ENCODE measurements around the gene IRF2BP2.

DNA sequence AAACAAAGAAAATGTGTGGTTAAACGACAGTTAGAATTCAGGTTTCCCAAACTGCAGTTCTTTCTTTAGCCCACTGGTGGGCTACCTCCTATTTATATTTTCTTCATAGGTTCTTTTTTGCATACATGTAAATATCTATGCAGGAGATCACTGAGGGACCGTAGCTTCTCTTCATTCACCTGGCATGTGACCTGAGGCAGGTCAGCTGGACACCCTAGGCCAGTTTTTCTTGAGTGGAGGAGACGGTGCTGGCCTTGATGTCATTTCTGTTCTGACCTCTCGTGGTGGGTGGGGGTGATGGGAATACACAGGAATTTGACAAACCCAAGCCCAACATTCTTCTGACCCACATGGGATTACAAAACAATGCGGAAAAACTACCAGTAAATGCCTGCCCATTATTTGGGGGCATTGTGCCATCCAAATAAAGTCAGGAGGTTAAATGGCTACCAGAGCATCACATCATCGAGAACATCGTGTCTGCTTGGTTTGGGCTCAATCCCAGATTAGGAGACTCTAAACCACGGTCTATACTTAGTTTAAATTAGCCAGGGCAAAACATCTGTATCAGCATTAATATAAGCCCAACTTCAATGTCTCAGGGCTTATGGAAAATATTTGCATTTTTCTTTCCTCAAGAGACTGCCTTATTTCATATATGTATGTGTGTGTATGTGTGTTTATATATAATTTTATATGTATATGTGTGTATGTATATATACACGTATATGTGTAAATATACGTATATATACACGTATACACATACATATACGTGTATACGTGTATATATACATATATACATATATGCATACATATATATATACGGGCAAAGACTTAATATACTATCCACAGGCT is 7.4 kb upstream of the IRF2BP2 start:
- TF ChIP-seq, protein P1, sequence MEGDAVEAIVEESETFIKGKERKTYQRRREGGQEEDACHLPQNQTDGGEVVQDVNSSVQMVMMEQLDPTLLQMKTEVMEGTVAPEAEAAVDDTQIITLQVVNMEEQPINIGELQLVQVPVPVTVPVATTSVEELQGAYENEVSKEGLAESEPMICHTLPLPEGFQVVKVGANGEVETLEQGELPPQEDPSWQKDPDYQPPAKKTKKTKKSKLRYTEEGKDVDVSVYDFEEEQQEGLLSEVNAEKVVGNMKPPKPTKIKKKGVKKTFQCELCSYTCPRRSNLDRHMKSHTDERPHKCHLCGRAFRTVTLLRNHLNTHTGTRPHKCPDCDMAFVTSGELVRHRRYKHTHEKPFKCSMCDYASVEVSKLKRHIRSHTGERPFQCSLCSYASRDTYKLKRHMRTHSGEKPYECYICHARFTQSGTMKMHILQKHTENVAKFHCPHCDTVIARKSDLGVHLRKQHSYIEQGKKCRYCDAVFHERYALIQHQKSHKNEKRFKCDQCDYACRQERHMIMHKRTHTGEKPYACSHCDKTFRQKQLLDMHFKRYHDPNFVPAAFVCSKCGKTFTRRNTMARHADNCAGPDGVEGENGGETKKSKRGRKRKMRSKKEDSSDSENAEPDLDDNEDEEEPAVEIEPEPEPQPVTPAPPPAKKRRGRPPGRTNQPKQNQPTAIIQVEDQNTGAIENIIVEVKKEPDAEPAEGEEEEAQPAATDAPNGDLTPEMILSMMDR (IDR thresholded peaks at IDR 0.05; ENCODE audit: low read length): peak; percentile 19; the same call in 1 of the 2 replicates
- TF ChIP-seq EZH2phosphoT487 (IDR thresholded peaks at IDR 0.05; ENCODE audit: low read length) (no peak), EZH2 (optimal IDR thresholded peaks at IDR 0.05; ENCODE audit: low read depth, low read length) (no peak)
